ENCODE data around the gene GPR148. TPM values are rescaled to one million over a fixed set of nuclear protein-coding genes. Genes with fewer than 3 reads are reported as not detected.
"Not testable (repeated sequence)": the region's sequence is repeated elsewhere in the genome, so short reads cannot be mapped to it uniquely, and the experiment has no call there.

Gene GPR148, protein sequence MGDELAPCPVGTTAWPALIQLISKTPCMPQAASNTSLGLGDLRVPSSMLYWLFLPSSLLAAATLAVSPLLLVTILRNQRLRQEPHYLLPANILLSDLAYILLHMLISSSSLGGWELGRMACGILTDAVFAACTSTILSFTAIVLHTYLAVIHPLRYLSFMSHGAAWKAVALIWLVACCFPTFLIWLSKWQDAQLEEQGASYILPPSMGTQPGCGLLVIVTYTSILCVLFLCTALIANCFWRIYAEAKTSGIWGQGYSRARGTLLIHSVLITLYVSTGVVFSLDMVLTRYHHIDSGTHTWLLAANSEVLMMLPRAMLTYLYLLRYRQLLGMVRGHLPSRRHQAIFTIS
- not detected for polyA plus RNA-seq (2012; ENCODE audit: missing spikeins)

DNA sequence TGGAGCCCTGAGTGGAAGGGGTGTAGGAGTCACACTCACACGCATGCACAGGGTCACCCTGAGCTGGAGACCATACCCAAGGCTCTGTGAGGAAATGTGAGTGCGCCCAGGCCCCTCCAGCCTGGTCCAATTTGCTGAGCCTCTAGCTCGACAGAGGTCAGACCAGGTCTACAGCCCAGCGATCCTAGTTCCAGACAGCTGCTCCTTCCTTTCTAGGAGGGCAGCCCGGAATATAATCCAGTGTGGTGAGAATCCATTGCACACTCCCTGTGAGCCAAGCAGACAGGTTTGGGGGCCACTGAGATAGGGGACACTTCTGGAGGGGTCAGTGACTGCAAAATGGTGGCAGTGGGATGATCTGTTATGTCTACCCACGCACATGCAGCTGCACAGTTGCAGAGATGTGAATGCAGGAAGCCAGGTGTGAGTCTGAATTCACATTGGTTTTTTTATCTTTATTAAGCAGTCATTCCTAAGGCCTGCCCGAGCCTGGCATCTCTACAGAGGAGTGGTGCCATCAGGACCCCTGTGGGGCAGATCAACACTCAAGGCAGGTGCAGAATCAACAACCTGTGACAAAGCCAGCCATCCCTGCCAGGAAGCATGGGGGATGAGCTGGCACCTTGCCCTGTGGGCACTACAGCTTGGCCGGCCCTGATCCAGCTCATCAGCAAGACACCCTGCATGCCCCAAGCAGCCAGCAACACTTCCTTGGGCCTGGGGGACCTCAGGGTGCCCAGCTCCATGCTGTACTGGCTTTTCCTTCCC, at the start of gene GPR148:
TSS of gene GPR148 (plus strand) at position 522 of the 768 bp plus-strand sequence. CDS start at position 604, 82 bp downstream.
- TF ChIP-seq POLR2A (IDR thresholded peaks at IDR 0.05; ENCODE audit: low read depth, low read length) (no peak), TAF1 (IDR thresholded peaks at IDR 0.05; ENCODE audit: borderline replicate concordance, low read depth, low read length) (no peak), POLR2AphosphoS5 (IDR thresholded peaks at IDR 0.05; ENCODE audit: low read depth, low read length) (no peak)
- FAIRE-seq (no peak), DNase-seq (ENCODE audit: insufficient read length) (no peak)

- DNase-seq (ENCODE audit: insufficient read length); FAIRE-seq: not testable (repeated sequence)
Observed at GRCh38 chr2:130692041-130692770, 36.7 kb upstream of the GPR148 start.

DNA sequence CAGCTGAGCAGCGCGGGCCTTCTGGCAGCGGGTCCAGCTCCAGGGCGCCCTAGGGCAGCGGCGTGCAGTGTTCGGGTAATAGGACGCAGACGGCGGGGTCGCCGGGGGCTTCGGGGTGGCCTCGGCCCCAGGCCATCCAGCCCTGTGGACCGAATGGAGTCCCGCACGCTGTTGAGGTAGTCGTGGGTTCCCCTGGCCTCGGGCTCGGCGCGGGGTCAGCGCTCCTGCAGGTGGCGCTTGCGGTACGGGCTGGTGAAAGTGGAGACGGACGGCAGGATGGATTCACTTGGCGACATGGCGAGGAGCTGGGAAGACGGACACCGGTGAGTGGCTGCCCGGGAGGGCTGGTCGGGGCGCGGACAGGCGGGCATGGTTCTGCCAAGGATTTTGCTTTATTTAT, 35.4 kb upstream of the GPR148 start:
- not testable (repeated sequence) for FAIRE-seq; DNase-seq (ENCODE audit: insufficient read length)

- not testable (repeated sequence) for FAIRE-seq; DNase-seq (ENCODE audit: insufficient read length)
Observed at GRCh38 chr2:130703250-130703649, 25.6 kb upstream of the GPR148 start.

GRCh38 chr2:130714795-130715194, 14.1 kb upstream of the GPR148 start:
- FAIRE-seq, result not testable (repeated sequence)

GRCh38 chr2:130720036-130720435, 8.8 kb upstream of the GPR148 start:
- TF ChIP-seq POLR2AphosphoS5 (IDR thresholded peaks at IDR 0.05; ENCODE audit: low read depth, low read length) (no peak), POLR2A (IDR thresholded peaks at IDR 0.05; ENCODE audit: low read depth, low read length) (no peak), TAF1 (IDR thresholded peaks at IDR 0.05; ENCODE audit: borderline replicate concordance, low read depth, low read length) (no peak)
- FAIRE-seq (no peak), DNase-seq (ENCODE audit: insufficient read length) (no peak)

More at GRCh38 chr2:130714795-130715194, 14.1 kb upstream of the GPR148 start:
- not testable (repeated sequence) for DNase-seq (ENCODE audit: insufficient read length)

DNA sequence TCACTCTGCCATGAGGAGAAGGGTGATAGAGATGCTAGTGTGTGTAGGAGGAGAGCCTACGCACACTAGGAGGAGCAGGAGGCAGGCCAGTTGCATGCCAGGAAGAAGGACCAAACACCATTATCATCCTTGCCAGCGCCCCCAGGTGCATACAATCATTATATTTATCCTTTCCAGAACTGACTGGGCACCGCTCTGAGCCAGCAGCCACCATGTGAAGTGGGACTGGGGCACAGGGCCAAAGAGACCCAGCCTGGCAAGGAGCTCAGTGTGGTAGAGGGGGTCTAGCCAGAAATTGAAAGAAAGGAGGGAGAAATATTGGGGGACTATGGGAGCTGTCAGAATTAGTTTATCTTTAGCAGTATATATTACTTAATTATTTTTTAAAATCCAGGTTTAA, 8.3 kb upstream of the GPR148 start:
- FAIRE-seq (no peak), DNase-seq (ENCODE audit: insufficient read length) (no peak)
- TF ChIP-seq TAF1 (IDR thresholded peaks at IDR 0.05; ENCODE audit: borderline replicate concordance, low read depth, low read length) (no peak), POLR2A (IDR thresholded peaks at IDR 0.05; ENCODE audit: low read depth, low read length) (no peak), POLR2AphosphoS5 (IDR thresholded peaks at IDR 0.05; ENCODE audit: low read depth, low read length) (no peak)

GRCh38 chr2:130724455-130724854, 4.4 kb upstream of the GPR148 start:
- DNase-seq (ENCODE audit: insufficient read length) (no peak), FAIRE-seq (no peak)
- no peak for TF ChIP-seq POLR2AphosphoS5 (IDR thresholded peaks at IDR 0.05; ENCODE audit: low read depth, low read length)

GRCh38 chr2:130726614-130727180, 2.2 kb upstream of the GPR148 start:
- TF ChIP-seq TAF1 (IDR thresholded peaks at IDR 0.05; ENCODE audit: borderline replicate concordance, low read depth, low read length) (no peak), POLR2AphosphoS5 (IDR thresholded peaks at IDR 0.05; ENCODE audit: low read depth, low read length) (no peak), POLR2A (IDR thresholded peaks at IDR 0.05; ENCODE audit: low read depth, low read length) (no peak)
- no peak for FAIRE-seq
- no peak for DNase-seq (ENCODE audit: insufficient read length)

GRCh38 chr2:130727286-130727924, 1.5 kb upstream of the GPR148 start:
- DNase-seq (ENCODE audit: insufficient read length), result peak; percentile 37
- FAIRE-seq, result peak; percentile 58

DNA sequence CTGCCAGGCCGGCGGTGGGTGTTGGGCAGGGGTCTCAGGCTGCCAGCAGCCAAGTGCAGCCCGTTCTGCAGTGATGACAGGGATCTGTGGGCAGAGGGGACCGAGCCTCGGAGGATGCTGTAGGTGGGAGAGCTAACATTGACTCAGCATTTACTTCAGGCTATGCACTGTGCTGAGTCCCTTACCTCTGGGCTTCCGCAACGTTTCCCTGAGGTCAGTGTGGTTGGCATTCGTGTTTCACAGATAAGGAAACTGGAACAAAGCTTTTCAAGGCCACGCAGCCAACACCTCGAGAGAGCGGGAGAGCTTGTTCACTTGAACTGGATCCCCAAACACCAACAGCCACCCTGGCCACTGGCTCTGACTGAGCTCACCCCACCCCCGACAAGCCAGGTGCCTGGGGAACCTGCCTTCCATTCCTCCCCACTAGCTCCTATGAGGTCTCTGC, 839 bp upstream of the GPR148 start:
- no peak for TF ChIP-seq TAF1 (IDR thresholded peaks at IDR 0.05; ENCODE audit: borderline replicate concordance, low read depth, low read length)
- no peak for TF ChIP-seq POLR2AphosphoS5 (IDR thresholded peaks at IDR 0.05; ENCODE audit: low read depth, low read length)
- TF ChIP-seq POLR2A (IDR thresholded peaks at IDR 0.05; ENCODE audit: low read depth, low read length), result no peak
- DNase-seq (ENCODE audit: insufficient read length), result no peak
- no peak for FAIRE-seq

More at GRCh38 chr2:130727286-130727924, 1.5 kb upstream of the GPR148 start:
- no peak for TF ChIP-seq TAF1 (IDR thresholded peaks at IDR 0.05; ENCODE audit: borderline replicate concordance, low read depth, low read length)
- no peak for TF ChIP-seq POLR2A (IDR thresholded peaks at IDR 0.05; ENCODE audit: low read depth, low read length)
- TF ChIP-seq POLR2AphosphoS5 (IDR thresholded peaks at IDR 0.05; ENCODE audit: low read depth, low read length), result no peak

Measured in GM12892 (cell line).